Stimulated activated naive CD4-positive, alpha-beta T cell (primary cell): Measurements from ENCODE around the gene MLXIP.
"Not testable (repeated sequence)": the region's sequence is repeated elsewhere in the genome, so short reads cannot be mapped to it uniquely, and the experiment has no call there.

Experiments
- DNase-seq, 6 experiments: peaks; one replicate each; lab custom pipeline; 2025; lab: John Stamatoyannopoulos, UW

Gene MLXIP

DNA sequence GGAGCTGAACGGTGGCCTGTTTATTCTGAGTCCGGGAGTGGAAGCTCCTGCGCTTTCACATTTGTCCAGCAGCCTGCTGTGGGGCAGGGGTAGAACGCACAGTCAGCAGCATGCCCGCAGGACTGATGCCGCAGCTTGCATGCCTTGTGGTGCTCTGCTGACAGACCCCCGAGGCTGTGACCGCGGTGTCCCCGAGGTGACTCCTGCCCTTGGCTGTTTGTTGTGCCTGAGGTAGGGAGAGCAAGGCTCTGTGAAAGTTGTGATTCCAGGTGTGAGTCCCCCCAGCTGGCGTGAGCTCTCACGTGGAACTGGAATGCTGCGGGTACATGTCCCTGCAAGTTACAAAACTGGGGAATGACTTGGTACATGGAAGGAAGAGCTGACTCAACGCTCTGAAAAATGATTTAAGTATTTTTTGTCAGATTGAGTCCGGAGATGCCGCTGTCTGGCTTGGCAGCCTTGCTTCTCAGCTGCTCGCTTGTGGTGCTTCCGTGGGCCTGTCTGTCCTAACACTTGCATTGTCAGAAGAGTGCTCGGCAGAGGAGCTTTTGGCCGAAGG lies 18.1 kb downstream of the MLXIP start:
- no peak for DNase-seq

DNA sequence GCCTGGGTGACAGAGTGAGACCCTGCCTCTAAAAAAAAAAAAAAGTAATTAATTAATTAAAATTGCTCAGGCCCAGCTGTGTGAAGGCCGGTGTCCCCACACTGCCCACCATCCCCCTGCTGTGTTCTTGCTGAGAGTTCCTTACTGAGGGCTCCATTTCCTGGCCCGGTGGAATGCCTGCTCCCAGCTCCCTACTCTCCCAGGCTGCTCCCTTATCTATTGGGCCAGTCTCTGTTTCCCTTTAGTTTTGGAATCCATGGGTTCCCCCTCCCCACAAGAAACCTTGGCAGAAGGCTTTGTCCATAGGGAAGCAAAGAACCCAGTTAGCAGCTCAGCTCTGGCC lies 19.0 kb downstream of the MLXIP start:
- DNase-seq, result no peak

DNA sequence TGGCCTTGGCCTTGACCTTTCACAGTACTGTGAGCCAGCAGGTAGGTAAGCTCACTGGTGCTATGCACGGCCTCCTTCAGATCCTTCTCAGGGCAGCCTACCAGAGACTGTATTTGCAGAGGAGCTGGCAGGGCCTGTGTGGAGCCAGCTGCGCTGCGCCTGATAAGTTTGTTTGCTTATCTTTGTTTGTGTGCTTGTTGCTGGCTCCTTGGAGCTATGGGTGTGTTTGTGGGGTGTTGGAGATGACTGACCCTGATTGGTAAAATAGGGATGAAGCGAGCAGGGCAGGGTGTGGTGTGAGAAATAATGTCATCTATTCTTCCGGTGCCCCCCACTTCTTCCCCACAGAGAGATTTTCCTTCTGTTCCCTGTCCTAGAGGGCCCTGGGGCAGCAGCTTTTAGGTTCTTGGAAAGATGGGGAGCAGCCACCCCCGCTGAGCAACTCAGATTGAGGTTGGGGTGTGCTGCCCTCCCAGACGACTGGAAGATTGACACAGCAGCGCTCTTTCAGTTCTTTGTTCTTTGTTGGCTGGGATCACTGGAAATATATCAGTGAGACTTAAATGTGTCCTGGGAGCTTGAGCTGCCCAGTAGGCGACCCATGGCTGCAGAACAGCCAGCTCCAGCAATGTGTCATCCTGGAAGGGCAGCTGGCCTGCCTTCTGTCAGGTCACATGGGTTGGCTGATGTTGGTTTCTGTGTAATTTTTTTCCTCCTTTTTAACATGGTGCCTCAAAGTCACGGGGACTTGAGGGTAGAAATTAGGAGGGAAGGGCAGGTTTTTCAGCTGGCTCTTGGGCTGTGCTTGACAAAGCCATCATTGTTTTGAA lies 19.6 kb downstream of the MLXIP start:
- peak in 2 of 6 experiments; percentile 15 to 17 for DNase-seq

- DNase-seq, result peak in 1 of 6 experiments; percentile 53
Observed at GRCh38 chr12:122099280-122099749, 20.8 kb downstream of the MLXIP start.

DNA sequence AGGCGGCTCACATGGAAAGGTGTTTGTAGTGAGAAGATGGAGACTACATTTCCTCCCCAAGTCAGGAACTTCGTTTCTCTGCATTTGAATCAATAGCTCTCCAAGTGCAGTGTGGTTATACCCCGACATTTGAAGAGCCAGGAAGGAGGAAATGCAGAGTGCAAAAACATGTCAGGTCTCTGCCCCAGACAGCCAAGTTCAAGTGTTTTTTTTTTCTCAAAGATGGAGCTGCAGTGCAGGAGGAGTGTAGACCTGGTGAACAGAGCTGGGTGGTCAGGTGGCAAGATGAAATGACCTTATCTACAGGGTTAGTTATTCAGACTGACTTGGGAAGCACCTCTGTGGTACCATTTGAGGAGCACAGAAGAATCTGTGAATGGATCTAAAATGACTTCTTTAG lies 21.3 kb downstream of the MLXIP start:
- DNase-seq, result peak in 3 of 6 experiments; percentile 28 to 53 (median 44)

GRCh38 chr12:122100568-122100967 lies 22.0 kb downstream of the MLXIP start:
- DNase-seq, result no peak

- no peak for DNase-seq
Observed at GRCh38 chr12:122102331-122102730, 23.8 kb downstream of the MLXIP start.

GRCh38 chr12:122104844-122105243 lies 26.3 kb downstream of the MLXIP start:
- no peak for DNase-seq

- DNase-seq, result not testable (repeated sequence)
Observed at GRCh38 chr12:122105496-122105895, 26.9 kb downstream of the MLXIP start.

DNA sequence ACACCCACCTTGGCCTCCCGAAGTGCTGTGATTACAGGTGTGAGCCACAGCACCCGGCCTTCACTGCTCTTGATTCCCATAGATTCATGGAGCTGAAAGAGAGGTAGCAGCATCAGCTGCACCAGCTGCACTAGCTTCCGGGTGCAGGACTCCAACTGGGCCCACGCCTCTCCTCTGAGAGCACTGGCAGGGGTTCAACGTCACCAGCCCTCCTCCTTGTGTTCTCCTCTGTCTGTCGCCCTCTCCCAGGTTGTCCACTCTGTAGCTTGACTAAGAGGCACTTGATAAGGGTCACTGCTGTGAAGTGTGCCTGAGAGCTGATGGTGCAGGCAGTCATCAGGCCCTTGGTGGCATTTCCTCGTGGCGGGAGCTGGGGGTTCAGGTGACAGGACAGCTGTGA lies 28.3 kb downstream of the MLXIP start:
- no peak for DNase-seq

GRCh38 chr12:122107261-122107660 lies 28.7 kb downstream of the MLXIP start:
- no peak for DNase-seq

GRCh38 chr12:122111089-122111641 lies 32.6 kb downstream of the MLXIP start:
- DNase-seq, result no peak

GRCh38 chr12:122116707-122117535 lies 38.4 kb downstream of the MLXIP start:
- no peak for DNase-seq

GRCh38 chr12:122117979-122118378 lies 39.4 kb downstream of the MLXIP start:
- no peak for DNase-seq

DNA sequence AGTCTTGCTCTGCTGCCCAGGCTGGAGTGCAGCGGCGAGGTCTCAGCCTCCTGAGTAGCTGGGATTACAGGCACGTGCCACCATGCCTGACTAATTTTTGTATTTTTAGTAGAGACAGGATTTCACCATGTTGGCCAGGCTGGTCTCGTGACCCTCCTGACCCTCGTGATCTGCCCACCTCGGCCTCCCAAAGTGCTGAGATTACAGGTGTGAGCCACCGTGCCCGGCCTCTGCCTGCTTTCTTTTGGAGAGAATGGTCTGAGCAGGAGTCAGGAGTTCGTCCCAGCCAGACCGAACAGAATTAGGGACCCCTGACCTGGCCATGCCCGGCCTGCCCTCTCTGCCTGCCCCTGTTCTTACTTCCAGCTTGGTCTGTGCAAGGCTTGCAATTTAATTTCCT lies 42.8 kb downstream of the MLXIP start:
- DNase-seq, result not testable (repeated sequence)

DNA sequence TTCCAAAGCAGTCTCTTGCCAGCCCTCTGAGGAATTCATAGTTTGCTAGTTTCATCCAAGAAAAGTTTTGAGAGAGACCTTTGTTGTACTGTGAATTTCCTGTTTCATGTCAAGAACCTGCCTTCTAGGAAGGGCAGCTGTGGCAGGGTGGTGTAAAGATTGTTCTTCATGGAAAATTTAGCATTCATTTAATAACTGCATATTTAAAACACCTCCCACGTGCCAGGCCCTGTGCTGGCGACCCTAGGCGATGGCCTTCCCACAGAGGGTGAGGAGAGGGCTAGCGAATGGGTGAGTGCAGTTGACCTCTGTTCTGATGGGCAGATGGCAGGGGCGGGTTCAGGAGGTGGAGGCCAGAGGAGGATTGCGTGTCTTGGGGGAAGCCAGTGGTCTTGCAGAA lies 43.2 kb downstream of the MLXIP start:
- DNase-seq, result no peak

- peak; percentile 29 to 82 (median 63) for DNase-seq
Observed at GRCh38 chr12:122123051-122123760, 44.6 kb downstream of the MLXIP start.

GRCh38 chr12:122123761-122124145 lies 45.2 kb downstream of the MLXIP start:
- DNase-seq, result no peak

DNA sequence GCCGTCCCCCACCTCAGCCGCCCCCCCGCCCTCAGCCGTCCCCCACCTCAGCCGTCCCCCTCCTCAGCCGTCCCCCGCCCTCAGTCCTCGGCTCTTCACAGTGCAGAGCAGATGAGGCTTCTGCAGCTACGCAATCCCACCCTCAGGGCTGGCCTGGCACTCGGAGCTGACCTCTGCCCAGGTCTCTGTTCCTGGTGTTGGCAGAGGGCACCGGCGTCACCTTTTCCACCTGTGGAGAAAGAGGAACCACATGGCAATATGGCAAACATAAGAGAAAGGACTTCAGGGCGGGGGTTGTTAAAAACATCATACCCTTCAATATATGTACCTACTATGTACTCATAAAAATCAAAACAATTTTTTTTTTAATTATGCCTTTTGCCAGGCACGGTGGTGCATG lies 45.8 kb downstream of the MLXIP start:
- DNase-seq, result no peak

DNA sequence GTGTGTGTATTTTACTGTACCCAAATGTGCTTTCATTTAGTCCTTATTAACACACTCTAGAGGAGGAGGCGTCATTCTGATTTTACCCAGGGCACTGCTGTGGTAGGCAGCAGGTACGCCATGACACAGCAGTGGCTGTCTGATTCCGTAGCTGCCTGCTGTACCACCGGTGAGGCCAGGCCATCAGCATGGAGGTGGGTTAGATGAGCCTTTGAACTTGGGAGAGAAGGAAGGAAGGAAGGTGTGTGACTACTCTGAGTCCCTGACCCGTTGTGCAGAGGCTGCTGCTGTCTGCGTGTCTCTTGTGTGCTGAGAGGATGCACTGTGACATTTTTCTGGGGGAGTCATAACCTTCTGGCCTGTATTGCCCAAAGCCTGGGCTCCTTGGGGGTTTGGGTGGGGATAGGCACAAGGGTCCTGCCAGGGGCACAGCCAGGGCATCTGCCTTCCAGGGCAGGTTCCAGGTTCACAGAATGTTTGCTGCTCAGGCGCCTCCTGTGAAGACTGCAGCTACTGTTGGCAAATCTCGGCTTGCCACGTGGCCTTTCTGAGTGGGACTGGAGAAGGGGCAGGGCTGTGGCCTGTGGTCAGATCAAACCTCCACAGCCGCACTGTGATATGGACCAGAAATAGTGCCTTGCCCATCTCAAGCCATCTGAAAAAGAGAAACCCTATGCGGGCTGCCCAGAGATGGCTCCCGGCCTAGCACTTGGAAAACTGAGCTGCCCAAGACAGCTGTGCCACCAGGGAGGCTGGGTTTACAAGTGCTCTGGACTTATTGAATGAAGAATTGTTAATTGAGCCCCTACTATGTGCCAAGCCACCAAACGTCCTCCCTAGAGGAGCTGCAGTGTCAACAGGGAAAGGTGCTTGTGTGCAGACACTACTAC lies 47.1 kb downstream of the MLXIP start:
- no peak for DNase-seq

GRCh38 chr12:122126342-122126635 lies 47.7 kb downstream of the MLXIP start:
- no peak for DNase-seq
